HPDE6-E6E7 (cell line): ENCODE data around the gene HPS5.

Experiments
- DNase-seq: peaks from one replicate; pipeline ENCODE4 v3.0.0; 2011; ENCODE audit warnings: missing footprints; ENCODE audit errors: extremely low spot score

HPS5 gene

DNA sequence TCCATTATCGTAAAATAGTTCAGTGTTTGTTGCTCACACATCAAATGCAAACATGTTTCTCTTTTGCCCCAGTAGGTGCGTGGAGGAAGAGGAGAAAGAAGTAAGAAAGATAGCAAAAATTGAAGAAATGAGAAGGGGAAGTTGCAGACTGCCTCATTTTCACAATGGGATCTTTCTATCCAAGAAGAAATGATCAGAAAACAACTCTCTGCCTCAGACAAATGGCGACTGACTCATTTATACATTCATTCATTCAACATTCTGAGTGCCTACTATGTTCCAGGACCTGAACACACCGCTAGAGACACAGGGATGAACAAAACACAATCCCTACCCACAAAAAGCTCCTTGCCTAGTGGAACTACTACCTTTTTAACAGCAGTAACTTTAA is 367 bp downstream of the HPS5 start:
- DNase-seq, result no peak

DNA sequence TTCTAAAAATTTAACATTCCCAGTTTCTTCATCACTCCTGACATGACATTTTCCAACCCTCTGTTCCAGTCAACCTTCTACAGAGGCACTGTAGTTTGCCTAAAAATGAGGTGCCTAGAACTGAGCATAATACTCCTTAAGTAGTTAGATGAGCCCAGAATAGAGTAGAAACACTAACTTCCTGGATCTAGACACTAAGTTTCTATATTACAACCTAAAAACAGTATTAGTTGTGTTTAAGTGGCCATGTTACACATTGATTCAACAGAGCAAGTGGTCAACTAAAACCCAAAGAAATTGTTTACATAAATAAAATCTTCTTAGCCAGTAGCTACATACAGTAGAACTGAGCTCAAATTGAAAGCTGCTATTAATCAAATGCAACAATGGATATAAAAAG is 1.3 kb downstream of the HPS5 start:
- no peak for DNase-seq

DNA sequence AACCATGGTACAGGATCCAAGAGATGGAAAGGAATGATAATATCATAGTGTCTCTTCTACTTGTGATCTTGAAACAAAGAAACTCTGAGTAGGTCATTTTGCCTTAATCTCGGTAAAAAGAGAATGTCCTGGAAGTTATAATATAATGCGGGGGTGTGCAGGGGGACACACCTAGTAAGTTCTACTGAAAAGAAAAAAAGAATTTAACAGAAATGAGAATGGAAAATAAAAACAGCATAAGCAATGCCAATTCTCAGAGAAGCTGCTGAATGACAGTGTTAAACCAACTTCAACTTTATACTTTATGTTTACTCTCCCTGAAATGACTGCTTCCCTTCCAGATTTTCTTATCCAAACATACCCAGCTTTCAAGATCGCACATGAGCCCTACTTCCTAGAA is 2.0 kb downstream of the HPS5 start:
- DNase-seq, result no peak

DNA sequence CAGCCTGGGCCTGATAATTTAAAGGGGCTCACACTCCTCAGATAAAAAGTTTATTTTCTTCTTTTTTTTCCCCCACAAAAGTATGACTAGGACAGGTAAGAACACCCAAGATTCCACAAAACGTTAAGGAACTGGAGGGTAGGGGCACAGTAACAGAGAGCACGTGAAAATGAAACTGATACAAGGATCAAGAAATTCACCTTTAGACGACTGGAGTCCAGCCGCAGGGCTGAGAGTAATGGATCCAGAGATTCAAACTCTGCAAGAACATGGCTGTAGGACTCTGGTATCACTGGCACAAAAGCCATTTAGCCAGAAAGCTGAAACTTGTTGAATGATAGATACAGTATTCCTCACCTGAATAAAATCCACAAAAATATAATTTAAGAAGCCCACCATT is 4.4 kb downstream of the HPS5 start:
- no peak for DNase-seq

DNA sequence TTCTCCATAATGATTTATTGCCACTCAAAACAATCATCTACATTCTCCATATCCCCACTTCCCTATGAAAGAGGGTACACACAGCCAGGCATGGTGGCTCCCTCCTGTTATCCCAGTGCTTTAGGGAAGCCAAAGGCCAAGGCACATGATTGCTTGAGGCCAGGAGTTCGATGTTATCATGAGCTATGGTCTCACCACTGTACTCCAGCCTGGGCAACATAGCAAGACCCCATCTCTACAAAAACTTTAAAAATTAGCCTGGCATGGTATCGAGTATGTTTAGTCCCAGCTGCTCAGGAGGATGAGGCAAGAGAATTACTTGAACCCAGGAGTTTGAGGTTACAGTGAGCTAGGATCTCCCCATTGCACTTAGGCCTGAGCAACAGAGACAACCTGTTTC is 6.0 kb downstream of the HPS5 start:
- no peak for DNase-seq

DNA sequence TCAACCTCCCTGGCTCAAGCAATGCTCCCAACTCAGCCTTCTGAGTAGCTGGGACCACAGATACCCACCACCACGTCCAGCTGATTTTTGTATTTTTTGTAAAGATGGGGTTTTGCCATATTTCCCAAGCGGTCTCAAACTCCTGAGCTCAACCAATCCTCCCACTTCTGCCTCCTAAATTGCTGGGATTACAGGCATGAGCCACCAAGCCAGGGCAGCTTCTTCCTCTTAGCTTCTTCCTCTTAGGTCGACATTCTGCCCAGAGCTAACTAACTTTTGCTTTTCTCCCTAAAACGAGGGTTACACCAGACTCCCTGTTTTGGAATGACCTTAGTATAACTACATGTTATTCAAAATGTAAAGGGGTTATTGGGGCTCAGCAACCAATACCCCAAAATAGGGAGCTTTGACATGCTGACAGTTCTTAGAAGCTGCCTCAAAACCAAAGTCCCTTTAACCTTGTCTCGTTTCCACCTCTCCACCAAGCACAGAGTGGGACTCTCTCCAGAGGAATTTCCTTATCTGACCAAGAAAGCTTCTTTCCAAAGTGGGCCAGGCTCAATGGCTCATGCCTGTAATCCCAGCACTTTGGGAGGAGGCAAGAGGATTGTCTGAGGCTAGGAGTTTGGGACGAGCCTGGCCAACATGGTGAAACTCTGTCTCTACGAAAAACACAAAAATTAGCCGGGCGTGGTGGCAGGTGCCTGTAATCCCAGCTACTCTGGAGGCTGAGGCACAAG is 7.0 kb downstream of the HPS5 start:
- no peak for DNase-seq

DNA sequence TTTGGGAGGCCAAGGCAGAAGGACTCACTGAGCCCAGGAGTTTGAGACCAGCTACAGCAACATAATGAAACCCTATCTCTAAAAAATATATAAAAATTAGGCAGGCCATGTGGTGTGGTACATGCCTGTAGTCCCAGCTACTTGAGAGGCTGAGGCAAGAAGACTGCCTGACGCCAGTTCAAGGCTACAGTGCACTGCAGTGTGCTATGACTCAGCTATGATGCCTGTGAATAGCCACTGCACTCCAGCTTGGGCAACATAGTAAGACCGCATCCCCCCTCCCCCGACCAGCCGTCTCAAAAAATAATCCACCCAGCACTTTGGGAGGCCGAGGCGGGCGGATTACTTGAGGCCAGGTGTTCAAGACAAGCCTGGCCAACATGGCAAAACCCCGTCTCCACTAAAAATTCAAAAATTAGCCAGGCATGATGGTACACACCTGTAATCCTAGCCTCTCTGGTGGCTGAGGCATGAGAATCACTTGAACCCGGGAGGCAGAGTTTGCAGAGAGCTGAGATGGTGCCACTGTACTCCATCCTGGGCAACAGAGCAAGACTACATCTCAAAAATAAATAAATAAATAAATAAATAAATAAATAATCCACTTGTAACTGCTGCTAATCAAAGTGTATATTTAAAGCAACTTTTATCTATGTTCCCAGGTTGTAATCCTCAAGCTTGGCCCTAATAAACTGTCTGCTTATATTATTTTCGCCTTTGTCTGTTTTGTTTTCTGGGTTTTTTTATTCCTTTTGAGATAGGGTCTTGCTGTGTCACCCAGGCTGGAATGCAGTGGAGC is 7.8 kb downstream of the HPS5 start:
- DNase-seq, result no peak

DNA sequence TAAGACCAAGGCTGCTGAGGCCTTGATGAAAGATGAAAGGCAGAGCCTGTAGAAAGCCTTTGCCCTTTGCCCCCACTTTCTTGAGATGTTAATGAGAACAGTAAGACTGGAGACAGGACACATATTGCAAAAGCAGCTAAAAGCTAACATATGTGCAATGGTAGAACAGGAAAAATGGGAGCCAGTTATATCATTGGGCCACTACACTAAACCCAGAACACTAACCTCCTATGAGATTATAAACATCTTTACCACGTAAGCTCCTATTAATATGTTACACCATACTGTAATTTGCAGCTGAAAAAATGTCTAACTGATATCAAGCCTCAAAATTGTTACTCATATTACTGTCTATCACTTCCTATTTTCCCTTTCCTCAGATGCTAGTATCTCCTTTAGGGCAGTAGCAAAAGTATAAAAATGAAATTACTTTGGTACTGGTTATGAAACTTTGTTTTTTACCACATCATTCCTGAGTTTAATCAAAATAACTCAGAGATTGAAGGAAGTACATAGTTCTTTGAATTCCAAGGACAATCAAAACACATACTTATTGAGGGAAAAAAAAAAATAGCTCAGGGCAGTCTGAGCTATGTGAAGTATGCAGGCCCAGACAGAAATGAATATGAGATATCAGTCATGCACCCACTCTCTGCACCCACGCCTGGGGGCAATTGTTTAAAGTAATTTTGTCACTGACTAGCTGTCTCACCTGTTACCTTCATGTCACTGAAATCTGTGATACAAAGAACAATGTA is 9.1 kb downstream of the HPS5 start:
- DNase-seq, result no peak

DNA sequence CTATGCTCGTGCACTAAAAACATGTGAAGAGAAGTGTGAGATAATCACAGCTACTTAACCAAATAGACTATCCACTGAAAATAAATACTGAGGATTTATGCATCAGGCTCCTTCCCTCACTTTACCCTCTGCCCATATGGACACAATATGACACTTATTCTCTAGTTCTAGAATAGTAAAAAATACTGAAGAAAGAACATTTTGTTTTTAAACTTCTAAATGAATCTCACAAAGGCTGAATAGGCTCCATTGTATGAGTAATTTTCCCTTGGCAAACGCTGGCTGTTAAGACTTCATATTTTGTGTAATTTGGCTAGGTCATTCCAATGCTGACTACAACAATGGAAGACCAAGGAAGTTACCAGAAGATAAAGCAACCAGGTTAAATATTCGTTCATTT is 9.9 kb downstream of the HPS5 start:
- DNase-seq, result no peak

DNA sequence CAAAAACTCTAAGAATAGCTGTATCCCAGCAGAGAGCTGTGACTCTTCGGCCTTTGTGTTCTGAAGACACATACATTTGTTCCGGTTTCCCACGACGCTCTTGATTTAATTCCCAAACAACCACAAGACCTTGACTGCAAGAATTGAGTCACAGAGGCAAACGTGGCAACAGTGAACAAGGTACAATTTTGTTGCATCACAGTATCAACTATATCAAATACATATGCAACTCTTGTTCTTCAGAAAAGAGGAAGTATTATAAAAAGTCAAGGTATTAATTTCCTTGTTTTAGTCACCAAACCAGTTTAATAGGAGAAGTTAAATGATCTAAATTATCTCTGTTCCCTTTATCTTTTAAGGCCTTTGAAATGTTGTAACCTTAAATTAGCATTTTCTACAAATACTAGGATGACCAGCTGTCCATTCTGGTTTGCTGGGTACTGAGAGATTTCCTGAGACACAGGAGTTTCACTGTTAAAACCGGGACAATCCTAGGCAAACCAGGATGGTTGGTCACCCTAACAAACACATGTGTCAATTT is 11.1 kb downstream of the HPS5 start:
- no peak for DNase-seq

DNA sequence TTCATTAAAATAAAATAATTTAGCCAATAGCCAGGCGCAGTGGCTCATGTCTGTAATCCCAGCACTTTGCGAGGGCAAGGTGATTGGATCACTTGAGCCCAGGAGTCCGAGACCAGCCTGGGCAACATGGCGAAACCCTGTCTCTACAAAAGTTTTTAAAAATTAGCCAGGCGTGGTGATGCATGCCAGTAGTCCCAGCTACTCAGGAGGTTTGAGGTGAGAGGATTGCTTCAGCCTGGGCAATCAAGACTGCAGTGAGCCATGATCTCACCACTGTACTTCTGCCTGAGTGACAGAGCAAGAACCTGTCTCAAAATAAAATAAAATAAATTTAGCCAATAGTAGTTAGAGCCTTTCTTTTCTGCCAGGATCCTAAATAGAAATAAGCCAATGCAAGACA is 12.2 kb downstream of the HPS5 start:
- DNase-seq, result no peak

DNA sequence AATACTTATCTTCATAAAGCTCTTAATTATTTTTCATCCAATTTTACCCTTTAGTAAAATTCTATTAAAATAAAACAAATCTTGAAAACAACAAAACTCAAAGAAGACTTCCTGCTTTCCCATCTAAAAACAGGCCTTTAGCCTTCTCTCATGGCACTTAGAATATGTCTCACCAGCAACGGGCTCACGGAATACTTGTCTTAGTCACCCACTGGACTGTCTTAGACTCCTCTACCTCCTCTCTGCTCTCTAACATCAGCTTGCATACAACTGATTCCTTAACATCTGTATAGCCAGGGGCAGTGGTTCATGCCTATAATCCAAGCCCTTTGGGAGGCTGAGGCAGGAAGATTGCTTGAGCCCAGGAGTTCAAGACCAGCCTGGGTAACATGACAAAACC is 13.7 kb downstream of the HPS5 start:
- no peak for DNase-seq

DNA sequence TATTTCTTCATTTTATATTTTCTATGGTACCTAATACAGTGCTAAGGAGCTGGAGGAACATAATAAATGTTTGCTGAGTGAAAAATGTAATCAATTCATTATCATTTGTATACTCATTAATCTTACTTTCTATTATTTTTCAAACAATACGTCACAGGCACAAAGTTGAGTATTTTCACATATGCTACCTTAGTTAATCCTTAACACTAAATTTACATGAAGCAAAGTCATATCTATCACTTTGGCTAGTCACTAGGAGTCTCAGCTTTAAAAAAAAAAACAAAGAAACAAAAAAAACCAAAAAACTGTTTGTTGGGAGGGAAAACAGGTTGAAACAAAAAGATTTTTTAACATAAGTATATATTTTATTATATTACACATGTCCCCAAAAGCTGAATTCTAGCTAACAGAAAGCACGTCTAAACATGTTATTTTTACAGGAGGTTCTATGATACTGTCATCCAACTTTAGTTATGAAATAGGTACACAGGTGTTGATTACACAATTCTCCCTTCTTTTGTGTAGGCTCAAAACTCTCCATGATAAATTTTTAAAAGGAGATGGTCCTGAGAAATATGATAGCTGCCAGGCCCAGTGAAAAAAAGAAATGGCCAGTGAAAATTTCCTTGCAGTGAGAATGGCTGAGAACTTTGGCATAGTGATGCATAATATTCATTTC is 14.3 kb downstream of the HPS5 start:
- DNase-seq, result no peak

DNA sequence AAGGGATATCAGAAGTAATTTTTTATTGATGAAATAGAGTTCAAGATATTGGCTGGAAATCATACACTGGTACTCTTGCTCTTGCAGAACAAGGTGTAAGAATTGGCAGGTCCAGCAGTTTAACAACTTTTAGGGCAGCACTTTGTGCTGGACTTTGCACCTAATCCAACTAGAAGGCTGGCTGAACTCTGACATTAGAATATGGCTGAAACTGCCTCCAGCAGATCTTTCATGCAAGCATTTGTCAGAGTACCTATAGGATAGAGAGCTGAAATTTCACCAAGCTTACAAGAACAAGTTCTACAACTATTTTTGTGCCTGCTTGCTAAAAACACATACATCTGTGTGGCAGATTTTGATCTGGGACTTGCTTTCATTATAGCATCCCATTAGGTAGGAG is 17.2 kb downstream of the HPS5 start:
- no peak for DNase-seq

DNA sequence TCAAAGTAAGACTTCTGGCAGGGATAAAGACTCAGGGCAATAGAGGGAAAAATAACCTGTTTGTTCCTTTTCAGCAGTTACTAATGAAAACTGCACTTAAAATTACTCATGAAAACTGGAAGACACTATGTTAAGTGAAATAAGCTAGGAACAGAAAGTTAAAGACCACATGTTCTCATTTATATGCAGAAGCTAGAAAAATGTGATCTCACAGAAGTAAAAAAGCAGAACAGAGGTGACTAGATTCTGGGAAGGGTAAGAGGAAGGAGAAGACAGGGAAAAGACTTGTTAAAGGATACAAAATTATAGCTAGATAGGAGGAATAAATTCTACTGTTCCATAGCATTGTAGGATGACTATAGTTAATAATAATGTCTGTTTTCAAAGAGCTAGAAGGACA is 22.2 kb downstream of the HPS5 start:
- DNase-seq, result no peak

DNA sequence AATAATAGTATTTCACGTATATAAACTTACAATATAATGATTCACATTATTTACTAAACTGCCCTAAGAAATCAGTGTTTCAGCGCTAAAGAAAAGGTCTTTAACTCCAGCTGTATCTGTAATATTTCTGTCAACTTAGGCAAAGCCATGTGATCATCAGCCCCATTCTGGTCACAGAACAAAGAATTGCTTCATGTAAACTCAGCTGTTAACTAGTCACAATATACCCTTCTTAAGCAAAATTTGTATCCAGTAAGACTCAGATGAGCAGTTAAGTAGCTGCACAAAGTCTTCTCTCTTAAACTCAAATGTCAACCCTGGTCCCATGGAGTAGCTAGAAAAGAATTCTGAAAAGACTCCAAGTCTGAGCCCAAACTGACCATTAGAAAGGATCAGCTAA is 26.6 kb downstream of the HPS5 start:
- no peak for DNase-seq

DNA sequence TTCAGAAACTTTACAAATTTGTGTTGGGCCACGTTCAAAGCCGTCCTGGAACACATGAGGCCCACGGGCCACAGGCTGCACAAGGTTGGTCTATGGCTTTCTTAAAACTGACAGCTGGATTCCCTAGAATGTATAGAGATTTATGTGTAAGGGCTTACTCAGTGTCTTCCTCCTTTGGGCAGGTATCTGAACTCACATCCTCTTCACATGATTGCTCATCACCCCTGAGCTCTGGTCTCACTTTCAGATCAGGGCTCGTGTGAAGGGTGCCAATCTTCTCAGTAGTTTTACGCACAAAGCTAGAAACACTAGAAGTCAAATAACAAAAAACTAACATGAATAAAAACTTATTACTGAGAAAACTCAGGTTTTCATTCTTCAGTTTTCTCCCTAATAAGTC is 27.1 kb downstream of the HPS5 start:
- DNase-seq, result no peak

DNA sequence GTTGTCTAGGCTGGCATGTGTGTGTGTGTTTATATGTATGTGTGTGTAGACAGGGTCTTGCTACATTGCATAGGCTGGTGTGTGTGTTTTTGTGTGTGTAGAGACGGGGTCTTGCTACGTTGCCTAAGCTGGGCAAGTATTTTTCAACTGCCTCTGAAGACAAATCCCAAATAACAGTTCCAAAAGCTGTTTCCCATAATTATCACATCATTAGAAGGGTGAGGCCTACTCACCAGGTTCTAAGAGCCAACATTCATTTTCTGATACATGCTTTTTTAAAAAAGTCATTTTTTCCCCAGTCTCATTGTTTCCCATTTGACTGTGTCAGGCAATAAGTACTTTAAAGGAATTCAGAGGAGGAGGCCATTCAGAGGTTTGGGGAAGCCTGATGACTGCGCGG is 33.0 kb downstream of the HPS5 start:
- DNase-seq, result no peak

DNA sequence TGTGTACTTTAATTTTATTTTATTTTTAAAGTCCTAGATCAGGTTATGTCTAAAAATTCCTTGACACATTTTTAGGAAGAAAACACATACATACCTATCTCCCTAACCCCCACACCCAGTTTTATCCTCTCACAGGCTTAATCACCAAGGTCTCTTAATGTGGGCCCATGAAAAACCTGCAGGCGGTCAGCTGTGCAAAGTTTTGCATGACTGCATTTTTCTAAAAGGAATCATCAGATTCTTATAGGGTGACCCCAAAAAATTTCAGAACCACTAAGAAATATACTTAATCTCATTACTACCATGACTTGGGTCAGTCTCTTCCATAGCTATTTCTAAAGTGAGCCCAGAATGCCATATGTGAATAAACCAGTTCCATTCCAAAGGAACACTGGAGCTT is 36.1 kb downstream of the HPS5 start:
- no peak for DNase-seq

DNA sequence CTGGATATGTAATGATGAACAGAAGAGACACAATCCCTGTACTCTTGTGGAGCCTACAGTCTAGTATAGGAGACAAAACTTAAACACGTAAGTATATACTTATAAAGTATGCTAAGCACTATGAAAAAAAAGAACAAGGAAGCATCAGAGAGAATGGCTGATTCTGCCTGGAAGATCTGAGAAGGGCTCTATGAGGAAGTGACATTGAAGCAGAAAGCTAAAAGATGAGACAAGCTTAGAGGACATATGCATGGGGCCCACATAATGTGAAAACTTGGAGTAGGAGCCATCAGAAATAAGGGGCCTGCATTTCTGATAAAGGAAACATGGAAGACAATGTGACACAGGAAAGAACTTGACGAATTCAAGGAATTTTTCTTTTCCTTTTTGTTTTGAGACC is 39.3 kb downstream of the HPS5 start:
- DNase-seq, result no peak

DNA sequence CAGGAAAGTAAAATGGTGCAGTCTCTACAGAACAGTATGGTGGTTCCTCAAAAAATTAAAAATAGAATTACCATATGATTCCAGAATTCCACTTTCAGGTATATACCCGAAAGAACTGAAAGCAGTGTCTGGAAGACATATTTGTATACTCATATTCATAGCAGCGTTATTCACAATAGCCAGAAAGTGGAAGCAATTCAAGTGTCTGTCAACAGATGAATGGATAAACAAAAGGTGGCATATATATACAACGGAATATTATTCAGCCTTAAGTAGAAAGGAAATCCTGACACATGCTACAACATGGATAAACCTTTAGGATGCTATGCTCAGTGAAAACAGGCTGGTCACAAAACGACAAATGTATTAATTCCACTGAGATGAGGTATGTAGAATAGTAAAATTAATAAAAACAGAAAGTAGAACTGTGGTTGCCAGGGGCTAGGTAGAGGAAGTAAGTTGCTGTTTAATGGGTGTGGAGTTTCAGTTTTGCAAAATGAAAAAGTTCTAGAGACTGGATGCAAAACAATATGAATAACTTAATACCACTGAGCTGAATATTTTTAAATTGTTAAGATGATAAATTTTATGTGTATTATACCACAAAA is 41.4 kb downstream of the HPS5 start:
- DNase-seq, result no peak
